HepG2 (cell line): ENCODE measurements around the gene IQUB.

ENCODE experiments used
- ELF4 ChIP-seq: sonication (generic); formaldehyde crosslinking; IDR thresholded peaks from 2 replicates; pipeline ENCODE4 v1.5.0; 2020; ENCODE audit warnings: missing genetic modification reagents, mild to moderate bottlenecking, moderate library complexity, borderline replicate concordance
- EP300 ChIP-seq, 3 experiments: sonication (generic) in 1 of 3; formaldehyde crosslinking in 1 of 3; IDR thresholded peaks; 2 replicates each; pipeline versions ENCODE4 v1.5.1 to v1.6.1; 2011 to 2020; ENCODE audit warnings: low read depth in 2 of 3, low read length in 2 of 3, borderline replicate concordance in 1 of 3, improper control_type of control experiment in 1 of 3, mild to moderate bottlenecking in 1 of 3, missing genetic modification reagents in 1 of 3, moderate library complexity in 1 of 3
- ETV6 ChIP-seq: sonication (generic); formaldehyde crosslinking; conservative IDR thresholded peaks from 2 replicates; pipeline ENCODE4 v1.4.0; 2020; ENCODE audit warnings: missing genetic modification reagents
- FOXP1 ChIP-seq, 2 experiments: fragments of 450-650 bp in 1 of 2; IDR thresholded peaks; 2 replicates each; pipeline ENCODE4 v1.6.1; 2017 to 2018; ENCODE audit warnings: antibody characterized with exemption in 1 of 2
- POLR2AphosphoS5 ChIP-seq: IDR thresholded peaks from 2 replicates; pipeline ENCODE4 v1.6.1; 2012; ENCODE audit warnings: low read depth, low read length
- SP1 ChIP-seq, 2 experiments: fragments of 450-650 bp in 1 of 2; sonication (generic) in 1 of 2; formaldehyde crosslinking in 1 of 2; IDR thresholded peaks; 2 replicates each; pipeline versions ENCODE4 v1.4.0 to v1.6.1; 2016 to 2020; ENCODE audit warnings: missing genetic modification reagents in 1 of 2
- STAG1 ChIP-seq: sonication (generic); formaldehyde crosslinking; IDR thresholded peaks from 2 replicates; pipeline ENCODE4 v1.4.0; 2020; ENCODE audit warnings: missing genetic modification reagents
- YY1 ChIP-seq: IDR thresholded peaks from 2 replicates; pipeline ENCODE4 v1.6.1; 2011; ENCODE audit warnings: low read length, low read depth, moderate library complexity, mild to moderate bottlenecking; ENCODE audit not compliant: insufficient read depth, insufficient replicate concordance
- ZKSCAN8 ChIP-seq: IDR thresholded peaks from 2 replicates; pipeline ENCODE4 v1.6.1; 2016; ENCODE audit warnings: borderline replicate concordance, missing genetic modification reagents, missing compliant biosample characterization
- ZNF24 ChIP-seq: fragments of 450-650 bp; IDR thresholded peaks from 2 replicates; pipeline ENCODE4 v1.6.1; 2017; ENCODE audit warnings: antibody characterized with exemption, mild to moderate bottlenecking
- ZNF260 ChIP-seq: sonication (generic); formaldehyde crosslinking; IDR thresholded peaks from 2 replicates; pipeline ENCODE4 v1.4.0; 2020; ENCODE audit warnings: missing genetic modification reagents, low read depth, mild to moderate bottlenecking, borderline replicate concordance
- ZNF546 ChIP-seq: sonication (generic); formaldehyde crosslinking; conservative IDR thresholded peaks from 2 replicates; pipeline ENCODE4 v1.8.1; 2023; ENCODE audit warnings: mild to moderate bottlenecking, missing genetic modification reagents
- TF ChIP-seq, protein P1 (sequence below): sonication (generic); formaldehyde crosslinking; IDR thresholded peaks from 2 replicates; pipeline ENCODE4 v1.4.0; 2020; ENCODE audit warnings: missing genetic modification reagents
- TF ChIP-seq, protein P2 (sequence below): sonication (generic); formaldehyde crosslinking; IDR thresholded peaks from 2 replicates; pipeline ENCODE4 v1.5.0; 2020; ENCODE audit warnings: missing genetic modification reagents, mild to moderate bottlenecking, borderline replicate concordance

DNA sequence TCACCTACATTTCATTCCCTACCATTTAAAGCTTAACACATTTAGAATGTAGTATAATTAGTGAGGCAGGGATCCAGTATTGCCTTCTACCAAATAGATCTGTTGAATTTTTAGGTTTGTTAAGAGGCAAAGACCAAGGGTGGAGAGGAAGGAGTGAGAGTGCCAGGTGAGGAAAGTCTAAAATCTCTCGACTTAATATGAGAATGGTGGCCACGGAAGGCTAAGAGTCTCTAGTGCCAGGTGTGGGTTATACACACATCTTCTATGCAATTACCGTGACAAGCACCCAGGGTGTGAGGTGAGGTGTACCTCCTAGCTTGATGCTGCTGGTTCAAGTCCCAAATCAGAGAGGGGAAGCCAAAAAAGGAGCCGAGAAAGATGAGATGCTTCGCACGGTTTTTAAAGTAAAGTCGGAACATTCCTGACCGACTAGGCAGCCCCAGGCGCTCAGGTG is 439 bp downstream of the IQUB start:
- TF ChIP-seq ZKSCAN8 (no peak), YY1 (no peak), FOXP1 (IDR thresholded peaks at IDR 0.05) (no peak), FOXP1 (CRISPR knock-in tag; IDR thresholded peaks at IDR 0.05) (no peak), ZNF546 (CRISPR knock-in tag) (no peak), EP300 (IDR thresholded peaks at IDR 0.05; ENCODE audit: low read depth in 2 of 2, low read length in 2 of 2) (no peak), EP300 (CRISPR knock-in tag; IDR thresholded peaks at IDR 0.05; ENCODE audit: borderline replicate concordance) (no peak), ETV6 (no peak), ZNF24 (no peak), SP1 (IDR thresholded peaks at IDR 0.05) (no peak), SP1 (CRISPR knock-in tag; IDR thresholded peaks at IDR 0.05) (no peak), ELF4 (CRISPR knock-in tag) (no peak), ZNF260 (CRISPR knock-in tag) (no peak), STAG1 (CRISPR knock-in tag) (no peak), POLR2AphosphoS5 (no peak)
- TF ChIP-seq, protein P1, sequence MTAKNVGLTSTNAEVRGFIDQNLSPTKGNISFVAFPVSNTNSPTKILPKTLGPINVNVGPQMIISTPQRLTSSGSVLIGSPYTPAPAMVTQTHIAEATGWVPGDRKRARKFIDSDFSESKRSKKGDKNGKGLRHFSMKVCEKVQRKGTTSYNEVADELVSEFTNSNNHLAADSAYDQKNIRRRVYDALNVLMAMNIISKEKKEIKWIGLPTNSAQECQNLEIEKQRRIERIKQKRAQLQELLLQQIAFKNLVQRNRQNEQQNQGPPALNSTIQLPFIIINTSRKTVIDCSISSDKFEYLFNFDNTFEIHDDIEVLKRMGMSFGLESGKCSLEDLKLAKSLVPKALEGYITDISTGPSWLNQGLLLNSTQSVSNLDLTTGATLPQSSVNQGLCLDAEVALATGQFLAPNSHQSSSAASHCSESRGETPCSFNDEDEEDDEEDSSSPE = no peak
- TF ChIP-seq, protein P2, sequence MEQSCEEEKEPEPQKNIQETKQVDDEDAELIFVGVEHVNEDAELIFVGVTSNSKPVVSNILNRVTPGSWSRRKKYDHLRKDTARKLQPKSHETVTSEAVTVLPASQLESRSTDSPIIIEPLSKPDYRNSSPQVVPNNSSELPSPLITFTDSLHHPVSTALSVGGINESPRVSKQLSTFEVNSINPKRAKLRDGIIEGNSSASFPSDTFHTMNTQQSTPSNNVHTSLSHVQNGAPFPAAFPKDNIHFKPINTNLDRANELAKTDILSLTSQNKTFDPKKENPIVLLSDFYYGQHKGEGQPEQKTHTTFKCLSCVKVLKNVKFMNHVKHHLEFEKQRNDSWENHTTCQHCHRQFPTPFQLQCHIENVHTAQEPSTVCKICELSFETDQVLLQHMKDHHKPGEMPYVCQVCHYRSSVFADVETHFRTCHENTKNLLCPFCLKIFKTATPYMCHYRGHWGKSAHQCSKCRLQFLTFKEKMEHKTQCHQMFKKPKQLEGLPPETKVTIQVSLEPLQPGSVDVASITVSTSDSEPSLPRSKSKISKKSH (CRISPR knock-in tag) = no peak
